OCI-LY1 (cell line): ENCODE data around the gene IGF1R.

Experiments
- H2AFZ ChIP-seq: fragments of 200-600 bp; sonication (generic), shearing (Covaris generic); 2 replicates; pipeline ENCODE4 v1.6.0; 2014; ENCODE audit warnings: antibody characterized with exemption, mild to moderate bottlenecking, low read length
- H3F3A ChIP-seq: fragments of 200-600 bp; sonication (generic), shearing (Covaris generic); 2 replicates; pipeline ENCODE4 v1.6.0; 2014; ENCODE audit warnings: mild to moderate bottlenecking, antibody characterized with exemption, low read length, moderate library complexity; ENCODE audit not compliant: insufficient read depth
- H3K27ac ChIP-seq: fragments of 200-600 bp; sonication (generic); 2 replicates; pipeline ENCODE4 v1.5.1; 2014; ENCODE audit warnings: low read length, mixed run types, mild to moderate bottlenecking, low read depth; ENCODE audit not compliant: poor library complexity, severe bottlenecking
- H3K27me3 ChIP-seq: fragments of 200-600 bp; sonication (generic); 2 replicates; pipeline ENCODE4 v1.6.0; 2014; ENCODE audit warnings: antibody characterized with exemption, mild to moderate bottlenecking, low read length, moderate library complexity; ENCODE audit not compliant: insufficient read depth
- H3K36me3 ChIP-seq: fragments of 200-600 bp; sonication (generic); 2 replicates; pipeline ENCODE4 v1.6.1; 2014; ENCODE audit warnings: mild to moderate bottlenecking, antibody characterized with exemption, low read length, moderate library complexity, mixed read lengths; ENCODE audit not compliant: insufficient read depth
- H3K4me1 ChIP-seq: fragments of 200-600 bp; sonication (generic); 2 replicates; pipeline ENCODE4 v1.5.1; 2014; ENCODE audit warnings: mild to moderate bottlenecking, low read length, moderate library complexity; ENCODE audit not compliant: insufficient read depth, severe bottlenecking
- H3K4me2 ChIP-seq: fragments of 200-600 bp; sonication (generic), shearing (Covaris generic); 2 replicates; pipeline ENCODE4 v1.6.1; 2014; ENCODE audit warnings: low read length
- H3K4me3 ChIP-seq: fragments of 200-600 bp; sonication (generic); 2 replicates; pipeline ENCODE4 v1.5.1; 2014; ENCODE audit warnings: low read length, low read depth, mild to moderate bottlenecking, mixed read lengths; ENCODE audit not compliant: poor library complexity, severe bottlenecking
- H3K79me2 ChIP-seq: fragments of 200-600 bp; shearing (Covaris generic); 2 replicates; pipeline ENCODE4 v1.6.1; 2016; ENCODE audit warnings: mixed run types, low read length, mixed read lengths; ENCODE audit not compliant: insufficient read depth
- H3K9ac ChIP-seq: fragments of 200-600 bp; sonication (generic), shearing (Covaris generic); 2 replicates; pipeline ENCODE4 v1.6.1; 2014; ENCODE audit warnings: mild to moderate bottlenecking, low read length, mixed read lengths
- H3K9me2 ChIP-seq: fragments of 200-600 bp; sonication (generic), shearing (Covaris generic); 2 replicates; pipeline ENCODE4 v1.6.1; 2014; ENCODE audit warnings: low read depth, mild to moderate bottlenecking, low read length, mixed read lengths
- H3K9me3 ChIP-seq: fragments of 200-600 bp; shearing (Covaris generic); 2 replicates; pipeline ENCODE4 v1.6.1; 2014; ENCODE audit warnings: low read length, mixed read lengths
- H4K20me1 ChIP-seq: fragments of 200-600 bp; sonication (generic), shearing (Covaris generic); 2 replicates; pipeline ENCODE4 v1.6.0; 2016; ENCODE audit warnings: mild to moderate bottlenecking, low read length; ENCODE audit not compliant: insufficient read depth
- CTCF ChIP-seq: fragments of 200-600 bp; sonication (generic), shearing (Covaris generic); IDR thresholded peaks from 2 replicates; pipeline ENCODE4 v1.5.1; 2017; ENCODE audit warnings: mild to moderate bottlenecking, antibody characterized with exemption, low read length, moderate library complexity, mixed read lengths
- EZH2 ChIP-seq: fragments of 200-600 bp; sonication (generic), shearing (Covaris generic); IDR thresholded peaks from 2 replicates; pipeline ENCODE4 v1.8.0; 2017; ENCODE audit warnings: borderline replicate concordance, mixed run types, mild to moderate bottlenecking, antibody characterized with exemption, low read length, moderate library complexity, mixed read lengths

Gene IGF1R

GRCh38 chr15:98923171-98923570 is 274.8 kb downstream of the IGF1R start:
- no peaks in the 10 kb centered on the region for H3K9me2 ChIP-seq
- no peaks in the 10 kb centered on the region for H4K20me1 ChIP-seq
- no peaks in the 10 kb centered on the region for H3K36me3 ChIP-seq
- H3K4me1 ChIP-seq: no peaks in the 10 kb centered on the region
- H3F3A ChIP-seq: no peaks in the 10 kb centered on the region
- no peak overlapping the region for H3K4me3 ChIP-seq
- H3K27ac ChIP-seq: no peak overlapping the region
- H3K9ac ChIP-seq: no peak overlapping the region
- TF ChIP-seq CTCF (no peak), EZH2 (no peak)
- no peaks in the 10 kb centered on the region for H3K9me3 ChIP-seq
- no peak overlapping the region for H3K4me2 ChIP-seq
- no peaks in the 10 kb centered on the region for H3K27me3 ChIP-seq
- no peak overlapping the region for H2AFZ ChIP-seq
- no peaks in the 10 kb centered on the region for H3K79me2 ChIP-seq

GRCh38 chr15:98923579-98923978 is 275.2 kb downstream of the IGF1R start:
- no peaks in the 10 kb centered on the region for H3K36me3 ChIP-seq
- no peak overlapping the region for H3K27ac ChIP-seq
- H3K9me3 ChIP-seq: no peaks in the 10 kb centered on the region
- H4K20me1 ChIP-seq: no peaks in the 10 kb centered on the region
- no peaks in the 10 kb centered on the region for H3K4me1 ChIP-seq
- H3K9ac ChIP-seq: no peak overlapping the region
- no peaks in the 10 kb centered on the region for H3K9me2 ChIP-seq
- TF ChIP-seq CTCF (no peak), EZH2 (no peak)
- no peaks in the 10 kb centered on the region for H3F3A ChIP-seq
- no peak overlapping the region for H3K4me2 ChIP-seq
- H3K4me3 ChIP-seq: no peak overlapping the region
- no peaks in the 10 kb centered on the region for H3K27me3 ChIP-seq
- H3K79me2 ChIP-seq: no peaks in the 10 kb centered on the region
- H2AFZ ChIP-seq: no peak overlapping the region

- H3F3A ChIP-seq: no peaks in the 10 kb centered on the region
- H4K20me1 ChIP-seq: no peaks in the 10 kb centered on the region
- no peaks in the 10 kb centered on the region for H3K36me3 ChIP-seq
- H3K4me1 ChIP-seq: no peaks in the 10 kb centered on the region
- H3K9me2 ChIP-seq: no peaks in the 10 kb centered on the region
- H3K27ac ChIP-seq: no peak overlapping the region
- no peak overlapping the region for H3K9ac ChIP-seq
- no peaks in the 10 kb centered on the region for H3K27me3 ChIP-seq
- no peak overlapping the region for H2AFZ ChIP-seq
- H3K79me2 ChIP-seq: no peaks in the 10 kb centered on the region
- H3K4me3 ChIP-seq: no peak overlapping the region
- no peak overlapping the region for H3K4me2 ChIP-seq
- TF ChIP-seq CTCF: no peak
- TF ChIP-seq EZH2: no peak
- H3K9me3 ChIP-seq: no peaks in the 10 kb centered on the region
Measured at GRCh38 chr15:98924401-98925049, 276.2 kb downstream of the IGF1R start.
